SK-N-SH (cell line): Measurements from ENCODE around the gene JAKMIP1. TPM values are rescaled to one million over a fixed set of nuclear protein-coding genes. Genes with fewer than 3 reads are reported as not detected.

Experiments
- CTCF ChIA-PET: fragments of 300-600, 350-600 bp; formaldehyde crosslinking; extraction: SDS; loops from one replicate; lab custom pipeline; 2021; lab: Yijun Ruan, JAX
- POLR2A ChIA-PET: fragments of 350-600 bp; sonication (Branson Sonifier 250); formaldehyde crosslinking; extraction: SDS; loops from one replicate; lab custom pipeline; 2020; ENCODE audit warnings: antibody characterized with exemption, inconsistent platforms; lab: Yijun Ruan, JAX
- DNase-seq: peaks from one replicate; pipeline ENCODE4 v3.0.0; 2012
- H2AFZ ChIP-seq: fragments of 200-600 bp; sonication (generic); 2 replicates; pipeline ENCODE4 v1.8.1; 2016; ENCODE audit warnings: antibody characterized with exemption, mild to moderate bottlenecking, low read depth
- H3F3A ChIP-seq: fragments of 200-600 bp; sonication (generic); replicated peaks from 2 replicates; pipeline ENCODE3; 2016; ENCODE audit warnings: antibody characterized with exemption, mild to moderate bottlenecking; ENCODE audit not compliant: insufficient read depth
- H3K27ac ChIP-seq, 2 experiments: fragments of 200-500 bp in 1 of 2; fragments of 200-600 bp in 1 of 2; sonication (Bioruptor generic) in 1 of 2; sonication (generic), shearing (Covaris generic) in 1 of 2; 2 replicates each; pipeline versions ENCODE4 v1.5.1 to v1.6.1; 2014 to 2016; ENCODE audit warnings: low read depth in 2 of 2, inconsistent platforms in 1 of 2, low read length in 1 of 2, mild to moderate bottlenecking in 1 of 2, mixed read lengths in 1 of 2
- H3K27me3 ChIP-seq: fragments of 200-600 bp; sonication (generic), shearing (Covaris generic); 2 replicates; pipeline ENCODE4 v1.6.1; 2016; ENCODE audit warnings: mixed run types; ENCODE audit not compliant: insufficient read depth
- H3K36me3 ChIP-seq, 2 experiments: fragments of 200-500 bp in 1 of 2; fragments of 200-600 bp in 1 of 2; sonication (Bioruptor generic) in 1 of 2; sonication (generic) in 1 of 2; replicated peaks in 1 of 2; 2 replicates each; pipeline versions ENCODE3 to v1.5.1; 2014 to 2016; ENCODE audit warnings: low read length in 1 of 2, mild to moderate bottlenecking in 1 of 2; ENCODE audit not compliant: insufficient read depth in 2 of 2, control insufficient read depth in 1 of 2
- H3K4me1 ChIP-seq, 2 experiments: fragments of 200-500 bp in 1 of 2; fragments of 200-600 bp in 1 of 2; sonication (Bioruptor generic) in 1 of 2; sonication (generic), shearing (Covaris generic) in 1 of 2; 2 replicates each; pipeline versions ENCODE4 v1.5.1 to v1.6.1; 2014 to 2016; ENCODE audit warnings: low read depth in 1 of 2, low read length in 1 of 2, mixed run types in 1 of 2; ENCODE audit not compliant: insufficient read depth in 2 of 2, control insufficient read depth in 1 of 2
- H3K4me2 ChIP-seq: fragments of 200-600 bp; sonication (generic), shearing (Covaris generic); 2 replicates; pipeline ENCODE4 v1.6.1; 2017; ENCODE audit warnings: mixed run types
- H3K4me3 ChIP-seq, 2 experiments: fragments of 200-500 bp in 1 of 2; fragments of 200-600 bp in 1 of 2; sonication (Bioruptor generic) in 1 of 2; sonication (generic), shearing (Covaris generic) in 1 of 2; 2 replicates each; pipeline versions ENCODE4 v1.5.1 to v1.8.1; 2014 to 2016; ENCODE audit warnings: low read depth in 2 of 2, inconsistent platforms in 1 of 2, low read length in 1 of 2, mild to moderate bottlenecking in 1 of 2, mixed read lengths in 1 of 2, moderate library complexity in 1 of 2
- H3K79me2 ChIP-seq: fragments of 200-600 bp; sonication (generic); 2 replicates; pipeline ENCODE4 v1.8.1; 2017; ENCODE audit warnings: mild to moderate bottlenecking; ENCODE audit not compliant: insufficient read depth
- H3K9ac ChIP-seq: fragments of 200-600 bp; sonication (generic); 2 replicates; pipeline ENCODE4 v1.6.1; 2017; ENCODE audit warnings: mixed run types
- H3K9me2 ChIP-seq: fragments of 200-600 bp; sonication (generic); 2 replicates; pipeline ENCODE4 v1.6.1; 2017; ENCODE audit warnings: mixed run types
- H3K9me3 ChIP-seq: fragments of 200-600 bp; sonication (generic); 2 replicates; pipeline ENCODE4 v1.6.1; 2017; ENCODE audit warnings: mixed run types, mild to moderate bottlenecking, moderate library complexity
- H4K20me1 ChIP-seq: fragments of 200-600 bp; sonication (generic); 2 replicates; pipeline ENCODE4 v1.6.1; 2017; ENCODE audit warnings: mild to moderate bottlenecking, mixed run types; ENCODE audit not compliant: insufficient read depth
- CHD2 ChIP-seq: fragments of 150-350 bp; IDR thresholded peaks from 2 replicates; pipeline ENCODE4 v1.6.1; 2018; ENCODE audit warnings: low read length; ENCODE audit not compliant: partially characterized antibody
- ELF1 ChIP-seq: IDR thresholded peaks from 2 replicates; pipeline ENCODE4 v1.4.0; 2012
- FOSL2 ChIP-seq: IDR thresholded peaks from 2 replicates; pipeline ENCODE4 v1.4.0; 2012; ENCODE audit warnings: low read depth, mild to moderate bottlenecking, moderate library complexity, borderline replicate concordance
- FOXJ3 ChIP-seq: sonication (generic); formaldehyde crosslinking; IDR thresholded peaks from 2 replicates; pipeline ENCODE4 v1.5.1; 2020; ENCODE audit warnings: mild to moderate bottlenecking, missing genetic modification reagents
- GATA2 ChIP-seq: sonication (generic); formaldehyde crosslinking; IDR thresholded peaks from 2 replicates; pipeline ENCODE4 v1.5.0; 2020; ENCODE audit warnings: mild to moderate bottlenecking, missing genetic modification reagents
- IRF3 ChIP-seq: fragments of 150-350 bp; IDR thresholded peaks from 2 replicates; pipeline ENCODE4 v1.6.1; 2016; ENCODE audit warnings: mild to moderate bottlenecking, low read depth, low read length
- JUND ChIP-seq: IDR thresholded peaks from 2 replicates; pipeline ENCODE4 v1.4.0; 2012
- MAX ChIP-seq: IDR thresholded peaks from 2 replicates; pipeline ENCODE4 v1.4.0; 2012; ENCODE audit warnings: low read depth
- MEF2A ChIP-seq: IDR thresholded peaks from 2 replicates; pipeline ENCODE4 v1.4.0; 2012; ENCODE audit warnings: low read depth, borderline replicate concordance
- MXI1 ChIP-seq: IDR thresholded peaks from 2 replicates; pipeline ENCODE4 v1.6.1; 2012; ENCODE audit warnings: mild to moderate bottlenecking, low read depth, low read length, improper control_type of control experiment
- NFIC ChIP-seq: IDR thresholded peaks from 2 replicates; pipeline ENCODE4 v1.4.0; 2012; ENCODE audit warnings: borderline replicate concordance
- PBX3 ChIP-seq: IDR thresholded peaks from 2 replicates; pipeline ENCODE4; 2012
- POLR2AphosphoS5 ChIP-seq: IDR thresholded peaks from 2 replicates; pipeline ENCODE4 v1.6.1; 2012; ENCODE audit warnings: low read depth, low read length
- RAD21 ChIP-seq: IDR thresholded peaks from 2 replicates; pipeline ENCODE4 v1.6.1; 2012; ENCODE audit warnings: mild to moderate bottlenecking, low read length
- RCOR1 ChIP-seq: fragments of 150-350 bp; IDR thresholded peaks from 2 replicates; pipeline ENCODE4 v1.6.1; 2017; ENCODE audit warnings: antibody characterized with exemption, low read length
- SIN3A ChIP-seq: IDR thresholded peaks from 2 replicates; pipeline ENCODE4 v1.6.1; 2012; ENCODE audit warnings: low read depth, mild to moderate bottlenecking, low read length, moderate library complexity, borderline replicate concordance
- SMC3 ChIP-seq: IDR thresholded peaks from 2 replicates; pipeline ENCODE4 v1.6.1; 2012; ENCODE audit warnings: low read depth, low read length, improper control_type of control experiment
- TEAD4 ChIP-seq: IDR thresholded peaks from 2 replicates; pipeline ENCODE4 v1.4.0; 2012; ENCODE audit warnings: mild to moderate bottlenecking, borderline replicate concordance; ENCODE audit not compliant: insufficient read depth
- USF1 ChIP-seq: IDR thresholded peaks from 2 replicates; pipeline ENCODE4 v1.4.0; 2012; ENCODE audit warnings: low read depth, borderline replicate concordance
- USF2 ChIP-seq: fragments of 150-350 bp; IDR thresholded peaks from 2 replicates; pipeline ENCODE4 v1.6.1; 2017; ENCODE audit warnings: antibody characterized with exemption, low read length, low read depth, borderline replicate concordance
- WGBS: methylation state at CpG from one replicate; pipeline ENCODE4 v1.1.6; 2017; ENCODE audit warnings: low lambda C conversion rate; 5-methylcytosine and 5-hydroxymethylcytosine counted together
- polyA plus RNA-seq, 3 experiments: library from polyadenylated mRNA; depleted of rRNA; stranded (reverse); fragments of >200 nt; gene quantifications; 2 replicates each; pipeline ENCODE4 v1.2.3, GENCODE V29; 2012

The JAKMIP1 gene
- polyA plus RNA-seq, 1 of the 3 experiments (the other 2 are of a cell fraction): 0.54 TPM

GRCh38 chr4:6043843-6044242, 156.5 kb downstream of the JAKMIP1 start (continued):
- TF ChIP-seq IRF3 (no peak), MXI1 (no peak)
- TF ChIP-seq, all 33 proteins: peak for 0

GRCh38 chr4:6043188-6043587, 157.2 kb downstream of the JAKMIP1 start:
- H3K4me2 ChIP-seq: no peak overlapping the region
- no peaks in the 10 kb centered on the region for H4K20me1 ChIP-seq
- no peaks in the 10 kb centered on the region for H3K9me2 ChIP-seq
- no peak overlapping the region for H3K9ac ChIP-seq
- H3K9me3 ChIP-seq: no peaks in the 10 kb centered on the region
- H3F3A ChIP-seq: no peaks in the 10 kb centered on the region
- no peak overlapping the region for H3K4me3 ChIP-seq
- no peak overlapping the region for H3K27ac ChIP-seq
- no peaks in the 10 kb centered on the region for H3K36me3 ChIP-seq
- DNase-seq: no peak
- H3K4me1 ChIP-seq: peaks cover 0 to 4% of the 10 kb centered on the region in 2 experiments; a peak in 1 of 4 replicates
- ChIA-PET CTCF (interaction anchor here (0.6 to 2.2 kb wide), 2 partner anchors 44 to 45 kb away, joined by 3 to 6 read pairs; no protein-coding TSS in a partner anchor), POLR2A (no interaction called here)
- 53% methylated on average over 9 of the region's 13 CpGs for WGBS
- no peaks in the 10 kb centered on the region for H3K79me2 ChIP-seq
- H3K27me3 ChIP-seq: no peaks in the 10 kb centered on the region
- H2AFZ ChIP-seq: no peak overlapping the region
- no peak for TF ChIP-seq MXI1
- TF ChIP-seq SMC3: no peak
- no peak for TF ChIP-seq GATA2 (CRISPR knock-in tag)

- POLR2A ChIA-PET: no interaction called here
- Histone ChIP-seq H3K27me3 (no peaks in the 10 kb centered on the region), H3K27ac (no peak overlapping the region), H3K4me1 (peaks cover 0 to 4% of the 10 kb centered on the region in 2 experiments; a peak in 1 of 4 replicates), H3K4me3 (no peak overlapping the region), H3K36me3 (no peaks in the 10 kb centered on the region), H4K20me1 (no peaks in the 10 kb centered on the region), H3K9me2 (no peaks in the 10 kb centered on the region), H3K4me2 (no peak overlapping the region), H2AFZ (no peak overlapping the region), H3K9me3 (no peaks in the 10 kb centered on the region), H3K79me2 (no peaks in the 10 kb centered on the region), H3F3A (no peaks in the 10 kb centered on the region), H3K9ac (no peak overlapping the region)
- WGBS: 55% methylated on average over 21 of the region's 21 CpGs
- no peak for DNase-seq
- TF ChIP-seq USF1 (no peak), SIN3A (no peak), NFIC (no peak), SMC3 (no peak), MEF2A (no peak), FOSL2 (no peak), JUND (no peak), ELF1 (no peak), TEAD4 (no peak), RCOR1 (no peak), CHD2 (no peak), MXI1 (no peak), POLR2AphosphoS5 (no peak), USF2 (no peak), IRF3 (no peak), MAX (no peak), PBX3 (no peak), FOXJ3 (CRISPR knock-in tag) (no peak), RAD21 (no peak)
- CTCF ChIA-PET: interaction anchor here (0.9 to 2.2 kb wide), 3 partner anchors 10 to 44 kb away, joined by 4 to 6 read pairs (median 4); no protein-coding TSS in a partner anchor
Measured at GRCh38 chr4:6042293-6043063, 157.9 kb downstream of the JAKMIP1 start.
